NCI-H345 treated with DMSO at 0.1 percent for 48 hours (cell line): ENCODE measurements around the gene RNF169.

ENCODE experiments used
- DNase-seq: peaks from one replicate; lab custom pipeline; 2025; ENCODE audit not compliant: unreplicated experiment; lab: John Stamatoyannopoulos, UW

Gene RNF169

GRCh38 chr11:74863410-74863809 lies 114.8 kb downstream of the RNF169 start:
- no peak for DNase-seq

GRCh38 chr11:74866557-74866956 lies 117.9 kb downstream of the RNF169 start:
- DNase-seq: no peak

- no peak for DNase-seq
Measured at GRCh38 chr11:74870485-74870884, 121.8 kb downstream of the RNF169 start.

GRCh38 chr11:74871037-74871436 lies 122.4 kb downstream of the RNF169 start:
- no peak for DNase-seq

- DNase-seq: no peak
Measured at GRCh38 chr11:74877132-74877531, 128.5 kb downstream of the RNF169 start.
